Measurements from ENCODE around the gene MRPL34. TPM values are rescaled to one million over a fixed set of nuclear protein-coding genes. Genes with fewer than 3 reads are reported as not detected.
A peak's percentile ranks its signal among the peaks of the same experiment; 100 is the strongest.

Gene MRPL34
- total RNA-seq, 1 donor from 2014 or later, result 9.0 TPM

DNA sequence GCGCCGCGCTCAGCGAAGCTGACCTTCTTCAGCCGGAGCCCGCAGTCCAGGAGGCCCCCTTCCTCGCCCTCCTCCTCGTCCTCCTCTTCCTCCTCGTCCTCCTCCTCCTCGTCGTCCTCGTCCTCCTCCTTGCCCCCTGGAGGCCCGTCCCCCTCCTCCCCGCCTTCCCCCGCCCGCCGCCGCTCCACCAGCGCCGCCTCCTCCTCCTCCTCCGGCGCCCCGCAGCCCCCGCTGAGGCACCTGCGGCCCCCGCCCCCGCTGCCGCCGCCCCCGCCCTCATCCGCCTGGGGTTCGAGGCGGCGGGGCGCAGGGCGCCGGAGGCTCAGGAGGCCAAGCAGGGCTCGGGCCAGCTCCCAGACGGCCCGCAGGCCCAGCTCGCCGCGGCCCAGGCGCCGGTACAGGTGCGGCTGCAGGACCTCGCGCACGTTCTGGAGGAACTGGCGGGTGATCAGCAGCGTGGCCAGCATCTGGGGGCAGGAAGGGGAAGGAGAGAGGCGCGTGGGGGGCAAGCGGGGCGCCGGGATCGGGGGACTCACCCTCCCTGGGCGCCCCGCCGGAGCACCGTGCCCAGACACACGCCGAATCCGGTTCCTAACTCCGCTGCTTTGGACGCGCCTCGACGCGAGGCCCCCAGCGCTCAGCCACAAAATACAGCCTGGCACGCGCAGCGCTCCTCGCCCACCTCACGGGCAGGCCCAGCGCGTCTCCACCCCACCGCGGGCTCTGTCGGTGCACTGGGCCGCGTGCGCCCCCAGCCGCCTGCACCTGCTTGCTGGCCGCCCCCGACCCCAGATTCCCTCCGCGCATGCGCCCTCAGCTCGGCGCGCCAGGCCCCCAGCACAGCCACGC, 23.1 kb downstream of the MRPL34 start:
- DNase-seq, result no peak

- no peak for DNase-seq
These were observed 23.9 kb downstream of the MRPL34 start for GRCh38 chr19:17329366-17330261.

- DNase-seq, result no peak
These were observed 24.8 kb downstream of the MRPL34 start for GRCh38 chr19:17330262-17331044.

DNA sequence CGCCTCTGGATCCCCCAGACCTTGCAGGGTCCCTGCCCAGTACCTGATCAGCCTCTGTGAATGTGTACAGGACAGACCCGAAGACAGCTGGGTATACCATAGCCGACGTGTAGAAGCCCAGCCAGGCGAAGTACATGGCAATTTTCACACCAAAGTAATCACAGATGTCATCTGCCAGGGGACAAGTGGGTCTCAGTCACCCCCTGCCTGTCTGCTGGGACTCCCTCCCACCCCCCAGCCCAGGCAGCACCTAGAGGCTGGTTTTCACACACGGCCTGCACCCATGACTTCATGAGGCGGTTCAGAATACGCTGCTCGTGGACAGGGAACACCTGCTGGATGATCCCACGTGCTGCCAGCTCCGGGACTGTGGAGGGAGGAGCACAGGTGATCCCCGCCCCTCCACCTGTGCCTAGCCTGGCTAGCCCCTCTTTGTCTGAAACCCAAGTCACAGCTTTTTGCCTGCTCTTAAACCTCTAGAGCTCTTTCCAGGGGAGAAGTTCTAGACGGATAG, 25.4 kb downstream of the MRPL34 start:
- DNase-seq, result no peak

- no peak for DNase-seq
These were observed 26.6 kb downstream of the MRPL34 start for GRCh38 chr19:17332360-17332676.

GRCh38 chr19:17332677-17333581, 27.3 kb downstream of the MRPL34 start:
- no peak for DNase-seq

DNA sequence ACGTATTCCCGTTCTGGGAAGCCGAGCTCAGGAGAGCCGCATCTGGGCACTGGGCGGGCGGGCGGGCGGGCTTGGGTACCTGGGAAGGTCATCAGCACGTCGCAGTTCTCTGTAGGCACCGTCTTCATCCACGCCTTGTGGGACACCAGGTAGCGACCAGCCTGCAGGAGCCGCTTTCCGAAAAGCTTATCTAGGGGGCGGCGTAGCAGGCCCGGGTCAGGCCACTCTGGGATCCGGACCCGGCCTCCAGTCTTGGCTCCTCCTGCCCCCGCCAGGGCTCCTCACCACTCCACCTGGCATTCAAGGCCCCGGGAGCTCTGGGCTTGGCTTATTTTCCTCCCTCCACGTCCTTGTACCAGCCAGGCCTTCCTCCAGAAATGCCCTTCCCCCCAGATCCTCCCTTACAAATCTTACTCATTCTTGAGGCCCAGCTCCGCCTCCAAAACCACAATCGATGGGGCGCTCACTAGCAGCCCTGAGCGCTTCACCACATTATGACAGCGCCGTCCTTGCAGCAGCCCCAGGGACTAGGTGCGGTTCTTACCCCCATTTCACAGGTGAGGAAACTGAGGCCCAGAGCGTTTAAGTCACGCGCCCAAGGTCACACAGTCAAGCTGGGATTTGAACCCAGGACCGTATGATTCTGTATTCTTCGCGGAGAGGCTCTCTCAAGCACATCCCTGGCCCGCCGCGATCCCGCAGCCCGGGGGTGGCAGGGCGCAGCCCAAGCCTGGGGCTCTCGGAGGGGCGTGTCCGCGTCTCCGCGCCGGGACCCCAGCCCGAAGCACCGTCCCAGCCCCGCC, 28.1 kb downstream of the MRPL34 start:
- no peak for DNase-seq

DNA sequence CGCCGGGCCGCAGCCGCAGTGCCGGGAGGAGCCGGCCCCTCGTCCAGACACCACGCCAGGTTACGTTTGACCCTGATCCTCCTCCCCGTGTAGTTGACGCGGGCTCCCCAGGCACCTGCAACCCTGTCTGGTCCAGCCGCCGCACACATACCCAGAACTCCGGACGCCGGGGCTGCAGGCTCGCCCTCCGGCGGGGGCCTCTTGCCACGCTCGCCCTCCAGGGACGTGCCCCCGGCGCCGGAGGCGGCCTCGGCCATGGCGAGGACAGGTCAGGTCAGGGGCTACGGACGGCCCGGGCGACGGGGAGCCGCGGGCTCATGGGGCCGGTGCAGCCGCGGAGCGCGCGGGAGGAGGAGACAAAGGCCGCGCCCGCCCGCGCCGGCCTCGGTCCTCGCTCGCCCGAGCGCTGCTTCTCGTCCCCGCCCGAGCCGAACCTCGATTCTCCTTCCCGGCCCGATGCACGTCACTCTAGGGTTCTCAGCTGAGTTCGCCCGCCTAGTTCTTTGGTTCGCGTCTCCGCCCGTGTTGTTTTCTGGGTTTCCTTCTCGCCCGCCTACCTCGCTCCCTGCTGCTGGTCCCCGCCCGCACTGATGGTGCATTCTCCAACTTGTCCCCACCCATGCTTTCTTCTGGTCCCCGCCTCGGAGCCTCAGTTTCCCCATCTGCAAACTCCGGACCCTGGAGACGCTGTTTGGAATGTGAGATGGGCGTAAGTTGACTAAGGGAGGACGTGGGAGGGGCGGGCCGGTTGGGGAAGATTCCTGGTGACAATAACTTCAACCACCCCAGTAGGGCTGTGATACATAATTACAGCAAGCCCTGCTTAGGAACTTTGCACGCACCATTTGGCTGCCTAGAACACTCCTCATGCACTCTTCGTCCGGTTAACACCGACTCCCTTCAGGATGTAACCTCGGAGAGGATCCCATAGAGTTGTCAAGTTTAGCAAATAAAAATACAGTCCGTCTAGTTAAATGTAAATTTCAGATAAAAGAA, 29.0 kb downstream of the MRPL34 start, which contains the start of gene ANO8:
Gene ANO8, minus strand, starts transcription at position 442 of the 996 bp plus-strand sequence. Its CDS starts 185 bp downstream, at position 257.
- DNase-seq, result peak; percentile 95

GRCh38 chr19:17335575-17335974, 29.9 kb downstream of the MRPL34 start:
- no peak for DNase-seq

- DNase-seq, result peak; percentile 96
These were observed 31.4 kb downstream of the MRPL34 start, which contains the start of gene GTPBP3 for GRCh38 chr19:17336872-17337674. TSS of gene GTPBP3 (plus strand) at chr19:17337553. CDS start at chr19:17337612, 59 bp downstream.

- no peak for DNase-seq
These were observed 32.2 kb downstream of the MRPL34 start for GRCh38 chr19:17337675-17338432.

- no peak for DNase-seq
These were observed 32.9 kb downstream of the MRPL34 start for GRCh38 chr19:17338433-17339078.

DNA sequence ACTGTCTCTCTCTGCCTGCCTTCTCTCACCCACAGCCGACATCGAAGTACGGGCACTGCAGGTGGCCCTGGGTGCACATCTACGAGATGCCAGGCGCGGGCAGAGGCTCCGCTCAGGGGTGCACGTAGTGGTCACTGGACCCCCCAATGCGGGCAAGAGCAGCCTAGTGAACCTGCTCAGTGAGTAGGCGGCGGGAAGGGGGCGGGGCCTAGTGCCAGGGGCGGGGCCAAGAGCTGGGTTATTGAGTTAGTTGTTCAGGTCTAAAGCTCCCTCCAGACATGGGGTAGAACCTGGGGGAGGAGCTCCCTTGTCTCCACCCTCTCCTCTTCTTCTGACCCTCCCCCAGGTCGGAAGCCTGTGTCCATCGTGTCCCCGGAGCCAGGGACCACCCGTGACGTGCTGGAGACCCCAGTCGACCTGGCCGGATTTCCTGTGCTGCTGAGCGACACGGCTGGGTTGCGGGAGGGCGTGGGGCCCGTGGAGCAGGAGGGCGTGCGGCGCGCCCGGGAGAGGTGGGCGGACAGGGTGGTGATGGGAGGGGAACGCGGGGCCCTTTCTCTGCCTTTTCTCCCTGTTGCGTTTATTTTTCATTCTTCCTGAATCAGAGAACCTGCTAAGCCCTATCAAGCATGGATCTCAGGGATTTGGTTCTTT, 33.5 kb downstream of the MRPL34 start:
- DNase-seq, result no peak

DNA sequence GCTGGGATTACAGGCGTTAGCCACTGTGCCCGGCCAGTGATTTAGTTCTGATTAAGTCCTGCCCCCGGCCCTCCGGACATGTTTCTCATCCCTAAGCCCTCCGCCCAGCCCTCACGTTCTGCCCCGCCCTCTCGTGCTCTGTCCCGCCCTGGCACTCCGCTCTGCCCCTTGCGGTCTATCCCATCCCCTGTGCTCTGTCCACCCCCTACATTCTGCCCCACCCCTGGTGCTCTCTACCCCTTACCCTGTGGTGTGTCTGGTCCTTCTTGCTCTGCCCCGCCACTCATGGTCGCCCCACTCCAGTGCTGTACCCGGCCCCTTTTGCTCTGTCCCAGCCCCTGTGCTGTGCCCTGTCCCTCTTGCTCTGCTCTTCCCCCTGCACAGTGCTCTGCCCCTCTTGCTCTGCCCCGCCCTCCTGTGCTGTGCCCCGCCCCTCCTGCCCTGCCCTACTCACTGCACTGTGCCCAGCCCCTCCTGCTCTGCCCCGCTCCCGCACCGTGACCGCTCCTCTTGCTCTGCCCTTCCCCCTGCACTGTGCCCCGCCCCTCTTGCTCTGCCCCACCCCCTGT, 34.7 kb downstream of the MRPL34 start:
- DNase-seq, result no peak

DNA sequence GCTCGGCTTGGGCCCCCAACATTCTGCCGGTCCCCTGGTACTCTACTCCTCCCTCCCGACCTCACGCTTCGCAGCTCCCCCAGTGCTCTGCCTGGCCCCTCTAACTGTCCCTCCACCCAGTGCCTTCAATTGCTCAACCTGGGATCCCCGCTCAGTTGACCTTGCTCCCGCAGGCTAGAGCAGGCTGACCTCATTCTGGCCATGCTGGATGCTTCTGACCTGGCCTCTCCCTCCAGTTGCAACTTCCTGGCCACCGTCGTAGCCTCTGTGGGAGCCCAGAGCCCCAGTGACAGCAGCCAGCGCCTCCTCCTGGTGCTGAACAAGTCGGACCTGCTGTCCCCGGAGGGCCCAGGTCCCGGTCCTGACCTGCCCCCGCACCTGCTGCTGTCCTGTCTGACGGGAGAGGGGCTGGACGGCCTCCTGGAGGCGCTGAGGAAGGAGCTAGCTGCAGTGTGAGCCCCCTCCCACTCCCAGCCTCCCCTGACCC, 35.2 kb downstream of the MRPL34 start:
- DNase-seq, result no peak

DNA sequence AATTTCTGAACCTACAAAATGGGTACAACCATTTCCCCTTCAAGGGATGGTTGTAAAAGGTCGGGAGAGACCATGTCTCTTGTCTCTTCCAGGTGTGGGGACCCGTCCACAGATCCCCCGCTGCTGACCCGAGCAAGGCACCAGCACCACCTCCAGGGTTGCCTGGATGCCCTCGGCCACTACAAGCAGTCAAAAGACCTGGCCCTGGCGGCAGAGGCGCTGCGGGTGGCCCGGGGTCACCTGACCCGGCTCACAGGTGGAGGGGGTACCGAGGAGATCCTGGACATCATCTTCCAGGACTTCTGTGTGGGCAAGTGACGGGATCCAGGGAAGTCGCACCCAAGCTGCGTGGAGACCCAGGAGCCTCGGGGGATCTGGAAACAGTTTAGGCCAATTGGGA, 35.7 kb downstream of the MRPL34 start:
- DNase-seq, result no peak

All from occipital lobe (tissue), 2 donors.